HK-2 (cell line): ENCODE measurements around the gene PIK3R4.

ENCODE experiments used
- DNase-seq: peaks from one replicate; pipeline ENCODE4 v3.0.0-alpha.2; 2018; ENCODE audit not compliant: unreplicated experiment

The PIK3R4 gene

DNA sequence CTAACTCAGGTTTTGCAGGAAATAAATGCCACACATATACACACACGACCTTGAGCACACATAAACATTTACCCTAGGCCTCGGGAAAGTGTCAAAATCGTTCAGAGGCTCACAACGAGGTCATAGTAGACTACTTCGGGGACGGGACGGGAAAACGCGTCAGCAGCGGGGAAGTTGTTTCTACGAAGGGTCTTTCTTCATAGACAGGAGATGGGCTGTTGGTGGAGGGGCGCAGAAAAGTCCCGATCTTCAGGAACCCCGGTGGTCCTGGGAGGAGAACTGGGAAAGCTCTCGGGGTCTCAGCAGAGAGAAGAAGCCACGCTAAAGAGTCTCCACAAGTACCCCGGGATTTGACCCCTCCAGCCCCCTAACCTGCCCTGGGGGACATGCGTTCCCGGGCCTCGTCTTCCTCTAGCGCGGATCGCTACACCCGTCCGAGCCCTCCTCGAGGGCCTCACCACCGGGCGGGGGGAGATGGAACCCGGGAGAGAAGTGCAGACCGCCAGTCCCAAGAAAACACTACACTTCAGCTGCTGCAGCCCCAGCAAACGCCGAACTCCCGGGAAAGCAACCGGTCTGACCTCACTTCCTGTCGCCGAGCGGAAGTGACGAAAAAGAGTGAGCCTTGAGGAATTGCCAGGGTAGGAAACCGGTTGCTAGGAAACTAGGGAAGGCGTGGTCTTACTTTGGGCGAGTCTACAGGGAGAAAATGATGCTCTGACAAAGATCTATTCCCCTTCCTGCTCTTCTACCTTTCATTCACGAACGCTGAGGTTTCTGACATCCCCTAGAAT is at the start of gene PIK3R4:
Gene PIK3R4 (minus strand): TSS at position 584 of the 794 bp plus-strand sequence. CDS start 1,611 bp downstream, outside the sequence.
- DNase-seq = peak; percentile 93

DNA sequence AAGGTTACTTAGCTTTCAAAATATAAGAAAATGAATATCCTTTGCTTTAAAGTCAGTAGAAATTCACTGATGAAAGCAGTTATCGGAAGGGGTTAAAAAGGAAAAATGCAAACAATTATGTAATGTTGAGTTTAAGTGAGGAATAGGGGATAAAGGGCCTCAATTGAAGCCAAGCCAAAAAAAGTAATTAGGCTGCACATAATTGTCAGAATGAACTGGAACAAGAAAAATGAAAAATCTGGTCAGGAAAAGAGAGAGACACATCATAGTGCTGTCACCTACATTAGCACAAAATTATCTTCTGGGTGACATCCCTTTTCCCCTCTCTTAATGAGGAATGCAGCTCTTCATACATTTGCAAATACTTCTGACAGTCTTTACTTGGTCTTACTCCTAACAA is 48.8 kb upstream of the PIK3R4 start:
- DNase-seq = no peak

DNA sequence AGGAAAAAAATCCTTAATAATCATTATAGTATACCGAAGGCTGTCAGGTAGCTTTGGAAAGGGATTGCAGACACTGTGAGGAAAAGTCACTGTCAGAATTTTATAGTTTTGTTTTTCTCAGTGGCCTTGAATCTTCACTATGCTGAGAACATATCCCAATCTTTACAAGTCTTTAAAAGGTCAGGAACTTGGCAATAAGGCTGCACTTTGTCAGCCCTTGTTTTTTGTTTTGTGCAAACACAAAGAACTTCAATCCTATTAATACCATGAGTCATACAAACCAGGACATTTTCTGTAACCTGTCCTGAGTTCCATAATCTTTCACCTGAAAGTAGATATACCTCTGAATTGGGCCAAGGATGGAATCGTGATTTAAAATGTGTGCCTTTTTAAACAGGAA is 45.6 kb upstream of the PIK3R4 start:
- DNase-seq = no peak

DNA sequence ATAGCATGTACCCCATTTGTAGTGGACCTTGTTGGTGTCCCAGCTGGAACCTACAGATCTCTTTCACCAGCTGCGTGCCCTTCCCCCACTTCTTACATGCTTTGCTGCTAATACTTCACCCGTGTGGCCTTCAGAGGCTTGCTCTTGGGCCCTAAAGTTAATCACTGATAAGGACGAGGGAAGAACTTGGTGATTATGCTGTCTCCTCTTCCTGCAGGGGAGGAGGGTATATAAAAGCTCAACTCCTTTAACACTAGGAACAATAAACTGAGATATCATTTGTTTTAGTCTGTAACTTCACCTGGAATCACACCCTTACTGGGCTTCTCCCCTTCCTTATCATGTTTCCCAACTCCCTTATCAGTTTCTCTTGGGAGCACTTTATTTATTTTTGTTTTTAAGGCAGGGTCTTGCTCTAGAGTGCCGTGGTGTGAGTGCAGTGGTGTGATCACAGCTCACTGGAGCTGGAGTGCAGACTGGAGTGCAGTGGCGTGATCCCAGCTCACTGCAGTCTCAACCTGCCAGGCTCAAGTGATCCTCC is 43.2 kb upstream of the PIK3R4 start:
- DNase-seq = no peak

GRCh38 chr3:130787422-130788068 is 40.9 kb upstream of the PIK3R4 start:
- DNase-seq = peak; percentile 5

GRCh38 chr3:130786306-130786705 is 39.7 kb upstream of the PIK3R4 start:
- DNase-seq = no peak

DNA sequence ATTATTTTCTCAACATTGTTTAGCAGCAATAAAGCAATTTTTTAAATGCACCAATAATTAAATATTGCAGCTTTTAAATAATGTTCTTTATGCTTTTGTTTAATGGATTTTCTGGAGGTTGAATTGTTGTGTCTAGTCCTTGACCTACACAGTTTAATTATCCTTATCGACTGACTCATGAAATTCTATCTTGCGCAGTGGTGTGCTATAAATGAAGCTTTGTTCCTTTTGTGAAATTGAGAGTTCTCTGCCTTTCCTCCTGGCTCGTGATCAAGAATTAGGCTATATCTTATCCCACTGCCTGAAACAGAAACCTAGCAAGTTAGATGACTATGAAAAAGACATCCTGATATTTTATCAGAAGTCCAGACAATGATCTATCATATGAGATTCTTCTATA is 37.0 kb upstream of the PIK3R4 start:
- no peak for DNase-seq

GRCh38 chr3:130779486-130779885 is 32.9 kb upstream of the PIK3R4 start:
- DNase-seq = no peak

DNA sequence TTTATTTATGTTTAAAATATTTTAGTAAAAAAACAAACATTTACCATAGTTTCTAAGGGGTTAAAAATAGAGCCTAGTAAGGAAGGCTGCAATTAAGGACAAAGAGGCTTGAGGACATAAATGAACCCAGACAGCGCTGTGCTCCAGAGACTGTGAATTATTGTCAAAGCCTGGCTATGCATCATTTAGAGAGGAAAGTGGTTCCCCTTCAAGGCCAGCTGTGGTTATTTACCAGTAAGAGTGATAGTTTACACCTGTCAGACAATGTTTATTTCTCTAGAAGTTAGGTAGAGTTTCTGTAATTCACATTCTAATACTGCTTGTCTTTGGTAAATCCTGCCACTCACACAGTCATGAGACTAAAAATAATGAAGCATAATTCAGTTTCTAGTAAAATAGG is 32.4 kb upstream of the PIK3R4 start:
- DNase-seq = no peak

- no peak for DNase-seq
Measured at GRCh38 chr3:130773366-130773765, 26.7 kb upstream of the PIK3R4 start.

DNA sequence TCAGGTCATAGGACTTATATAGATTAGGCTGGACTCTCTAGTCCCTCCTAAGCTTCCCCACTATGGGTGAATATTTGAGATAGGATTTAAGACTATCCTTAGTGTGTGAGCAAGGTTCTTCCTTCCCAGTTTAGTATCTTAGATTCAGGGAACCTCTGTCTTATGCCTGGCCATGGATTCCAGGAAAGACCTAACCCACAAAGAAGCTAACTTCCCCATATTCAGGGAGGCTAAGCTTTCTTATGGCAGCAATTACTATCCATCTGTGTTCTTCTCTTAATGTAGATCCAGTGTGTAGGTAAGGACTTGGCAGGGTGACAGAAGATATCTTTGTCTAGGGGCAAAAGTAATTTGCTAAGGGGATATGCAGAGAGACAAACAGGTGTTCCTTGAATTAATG is 25.5 kb upstream of the PIK3R4 start:
- DNase-seq = no peak

GRCh38 chr3:130770644-130771043 is 24.0 kb upstream of the PIK3R4 start:
- DNase-seq = no peak

DNA sequence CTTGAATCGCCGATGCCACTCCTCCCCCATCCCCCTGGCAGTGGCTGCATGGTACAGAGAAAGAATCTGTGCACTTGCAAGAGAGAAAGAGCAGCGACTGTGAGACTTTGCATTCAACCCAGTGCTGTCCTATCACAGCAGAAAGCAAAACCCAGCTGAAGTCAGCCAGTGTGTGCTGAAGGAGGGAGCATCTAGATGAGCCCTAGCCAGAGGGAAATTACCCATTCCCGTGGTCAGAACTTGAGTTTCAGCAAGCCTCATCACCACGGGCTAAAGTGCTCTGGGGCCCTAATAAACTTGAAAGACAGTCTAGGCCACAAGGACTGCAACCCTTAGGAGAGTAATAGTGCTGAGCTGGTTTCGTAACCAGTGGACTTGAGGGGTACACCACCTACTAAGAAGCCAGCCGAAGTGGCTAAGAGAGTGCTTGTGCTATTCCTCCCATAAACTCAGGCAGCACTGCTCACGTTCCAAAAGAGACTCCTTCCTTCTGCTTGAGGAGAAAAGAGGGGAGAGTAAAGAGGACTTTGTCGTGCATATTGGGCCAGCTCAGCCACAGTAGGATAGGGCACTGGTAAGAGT is 15.2 kb upstream of the PIK3R4 start:
- DNase-seq = no peak

DNA sequence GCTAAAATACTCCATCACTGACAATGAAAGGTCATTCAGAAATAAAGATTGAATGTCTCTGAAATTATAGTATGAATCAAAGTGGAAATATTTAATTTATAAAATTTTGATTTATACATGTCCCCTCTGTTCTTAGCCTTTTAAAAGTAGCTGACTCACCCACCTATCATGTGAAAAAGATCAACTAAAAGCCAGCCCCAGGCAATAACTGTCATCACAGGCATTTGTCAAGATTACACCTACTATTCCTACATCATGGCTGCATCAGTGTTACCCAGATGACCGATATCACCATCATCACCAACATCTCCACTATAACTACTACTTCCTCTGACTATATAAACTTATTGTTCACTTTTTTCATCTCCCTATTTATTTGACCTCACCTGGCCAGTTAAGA is 14.3 kb upstream of the PIK3R4 start:
- no peak for DNase-seq

GRCh38 chr3:130759692-130760338 is 13.2 kb upstream of the PIK3R4 start:
- DNase-seq = peak; percentile 28

DNA sequence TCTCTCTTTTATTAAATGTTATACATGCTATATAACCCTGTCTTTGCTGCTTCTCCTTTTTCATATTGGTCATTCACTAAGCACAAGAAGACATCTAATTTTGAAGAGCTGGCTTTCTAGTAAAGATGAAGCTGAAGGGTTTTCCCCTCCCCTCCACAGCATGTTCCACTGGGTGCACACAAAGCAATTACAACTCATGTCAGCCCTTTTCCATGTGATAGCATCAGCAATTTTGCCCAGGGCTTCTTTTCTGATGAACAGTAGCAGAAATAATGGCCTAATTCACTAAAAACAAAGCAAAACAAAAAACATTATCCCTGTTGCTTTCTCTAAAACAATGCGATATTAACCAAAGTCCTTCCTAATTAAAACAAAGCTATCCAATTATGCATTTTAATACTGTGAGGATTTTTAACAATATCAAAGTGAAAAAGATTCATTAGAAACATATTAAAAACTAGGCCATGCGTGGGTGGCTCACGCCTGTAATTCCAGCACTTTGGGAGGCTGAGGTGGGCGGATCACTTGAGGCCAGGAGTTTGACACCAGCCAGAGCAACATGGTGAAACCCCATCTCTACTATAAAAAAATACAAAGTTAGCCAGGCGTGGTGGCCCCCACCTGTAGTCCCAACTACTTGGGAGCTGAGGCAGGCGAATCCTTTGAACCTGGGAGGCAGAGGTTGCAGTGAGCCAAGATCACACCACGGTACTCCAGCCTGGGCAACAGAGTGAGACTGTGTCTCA is 12.2 kb upstream of the PIK3R4 start:
- DNase-seq = no peak

DNA sequence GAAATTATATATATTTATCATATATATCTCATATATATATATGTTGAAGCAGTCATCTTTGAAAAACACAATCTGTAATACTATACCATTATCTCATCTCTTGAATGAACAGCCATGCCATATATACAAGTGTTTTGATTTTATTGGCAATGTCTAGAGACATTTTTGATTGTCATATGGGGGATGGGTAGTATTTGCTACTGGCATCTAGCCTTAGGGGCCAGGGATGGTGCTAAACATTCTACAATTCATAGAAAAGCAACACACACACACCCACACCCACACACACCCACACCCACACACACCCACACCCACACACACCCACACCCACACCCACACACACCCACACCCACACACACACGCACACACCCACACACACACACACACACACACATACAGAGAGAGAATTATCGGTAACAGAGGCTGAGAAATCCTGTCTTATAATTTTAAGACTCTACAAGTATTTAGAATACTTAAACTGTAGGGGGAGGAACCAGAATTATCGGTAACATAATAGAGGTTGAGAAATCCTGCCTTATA is 11.1 kb upstream of the PIK3R4 start:
- DNase-seq = no peak

GRCh38 chr3:130755666-130756065 is 9.0 kb upstream of the PIK3R4 start:
- DNase-seq = no peak

GRCh38 chr3:130748981-130749380 is 2.4 kb upstream of the PIK3R4 start:
- no peak for DNase-seq

GRCh38 chr3:130748467-130748861 is 1.8 kb upstream of the PIK3R4 start:
- DNase-seq = no peak

DNA sequence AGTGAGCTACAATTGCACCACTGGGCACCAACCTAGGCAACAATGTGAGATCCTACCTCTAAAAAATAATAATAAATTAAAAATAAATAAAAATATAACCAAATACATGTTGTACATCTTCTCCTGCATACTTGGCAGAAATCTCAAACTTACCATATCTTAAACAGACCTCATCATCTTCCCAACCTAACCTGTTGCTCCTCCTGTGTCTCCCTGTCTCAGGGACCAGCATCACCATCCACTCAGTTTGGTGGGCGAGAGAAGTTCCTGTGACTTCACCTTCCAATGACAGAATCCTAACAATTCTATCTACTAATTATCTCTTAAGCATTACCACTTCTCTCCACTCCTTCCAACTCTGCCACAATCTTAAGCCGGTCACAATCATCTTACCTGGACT is 3.3 kb downstream of the PIK3R4 start:
- no peak for DNase-seq
